GM10847 (cell line): ENCODE results near the gene MAPK14.

Experiments
- POLR2A ChIP-seq: IDR thresholded peaks from 2 replicates; pipeline ENCODE4 v1.6.1; 2011; ENCODE audit not compliant: insufficient read length; ENCODE audit errors: extremely low read depth

The MAPK14 gene

DNA sequence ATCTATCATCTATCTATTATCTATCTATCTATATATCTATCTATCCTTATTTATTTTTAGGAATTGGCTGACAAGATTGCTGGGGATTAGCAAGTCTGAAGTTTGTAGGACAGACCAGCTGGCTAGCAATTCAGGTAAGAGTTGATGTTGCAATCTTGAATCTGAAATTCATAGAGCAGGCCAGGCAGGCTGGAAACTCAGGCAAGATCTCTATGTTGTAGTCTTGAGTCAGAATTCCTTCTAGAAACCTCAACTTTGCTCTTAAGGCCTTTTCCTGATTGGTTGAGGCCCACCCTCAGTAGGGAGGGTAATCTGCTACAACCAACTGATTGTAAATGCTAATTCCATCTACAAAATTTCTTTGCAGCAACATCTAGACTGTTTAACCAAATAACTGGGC is 121.9 kb downstream of the MAPK14 start:
- no peak for TF ChIP-seq POLR2A

GRCh38 chr6:36150283-36150682 is 122.7 kb downstream of the MAPK14 start:
- no peak for TF ChIP-seq POLR2A

DNA sequence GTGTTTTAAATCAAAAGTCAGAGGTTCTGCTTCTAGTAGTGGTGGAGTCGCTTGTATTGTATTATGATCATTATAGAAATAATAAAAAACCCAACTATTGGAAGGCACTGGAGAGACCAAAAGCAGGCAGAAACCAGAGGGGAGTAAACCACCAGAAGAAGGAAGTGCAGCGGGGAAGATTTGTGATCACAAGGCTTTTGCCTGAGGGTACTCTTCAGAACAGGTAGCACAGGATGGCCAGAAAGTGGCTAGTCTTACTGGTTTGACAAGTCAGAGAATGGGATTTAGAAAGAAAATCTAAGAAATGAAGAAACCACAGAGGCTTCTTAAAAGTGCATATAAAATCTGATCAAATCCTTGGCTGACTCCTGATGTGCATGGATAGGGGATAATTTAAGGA is 126.7 kb downstream of the MAPK14 start:
- no peak for TF ChIP-seq POLR2A

- no peak for TF ChIP-seq POLR2A
Measured at GRCh38 chr6:36155662-36156061, 128.1 kb downstream of the MAPK14 start.

GRCh38 chr6:36160147-36160760 is 132.6 kb downstream of the MAPK14 start:
- no peak for TF ChIP-seq POLR2A
